ENCODE measurements around the gene COQ8B. TPM values are rescaled to one million over a fixed set of nuclear protein-coding genes. Genes with fewer than 3 reads are reported as not detected.

COQ8B gene
- total and polyA plus RNA-seq, 11 donors = 18.2 to 49.7 (median 27.8) TPM

DNA sequence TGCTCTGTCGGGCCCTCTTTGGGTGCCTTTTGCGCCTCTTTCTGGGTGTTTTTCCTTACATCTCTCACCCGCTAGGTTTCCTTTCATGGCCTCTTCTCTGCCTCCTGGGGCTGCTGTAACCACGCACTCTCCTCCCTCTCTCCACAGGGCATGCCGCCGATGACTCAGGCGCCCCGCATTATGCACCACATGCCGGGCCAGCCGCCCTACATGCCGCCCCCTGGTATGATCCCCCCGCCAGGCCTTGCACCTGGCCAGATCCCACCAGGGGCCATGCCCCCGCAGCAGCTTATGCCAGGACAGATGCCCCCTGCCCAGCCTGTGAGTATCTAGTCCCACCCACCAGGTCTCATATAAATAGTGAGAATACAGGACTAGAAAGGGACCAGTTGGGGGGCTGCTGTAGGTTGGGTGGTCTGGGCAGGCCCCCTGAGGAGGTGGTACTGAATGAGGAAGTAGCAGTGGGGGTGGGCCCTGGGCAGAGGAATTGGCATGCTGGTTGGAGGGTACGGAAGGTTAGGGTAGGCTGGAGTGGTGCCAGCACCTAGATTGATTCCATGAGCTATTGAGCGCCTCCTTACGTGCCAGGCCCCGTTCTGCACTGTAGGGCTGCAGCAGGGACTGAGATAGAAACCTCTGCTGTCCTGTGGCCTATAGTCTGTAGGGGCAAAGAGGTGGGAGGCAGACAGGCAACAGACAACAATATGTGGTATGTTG, 46.2 kb upstream of the COQ8B start:
- intact Hi-C loops (cut with DNase I) = no loop called here
- no peak for DNase-seq
- ATAC-seq = no peak
- Histone ChIP-seq H3K36me3 (peaks cover 2 to 94% (median 88%) of the 10 kb centered on the region in 9 donors), H3K27ac (no peak overlapping the region), H3K4me1 (peaks cover 0 to 9% (median 0%) of the 10 kb centered on the region in 12 donors), H3K4me3 (no peak overlapping the region), H3K27me3 (no peaks in the 10 kb centered on the region), H3K9me3 (no peaks in the 10 kb centered on the region)
- WGBS, 4 donors = 92 to 95% (median 94%) methylated on average over 17 of the region's 17 CpGs
- no peak for TF ChIP-seq POLR2A (IDR thresholded peaks at IDR 0.05)
- TF ChIP-seq, protein P1, sequence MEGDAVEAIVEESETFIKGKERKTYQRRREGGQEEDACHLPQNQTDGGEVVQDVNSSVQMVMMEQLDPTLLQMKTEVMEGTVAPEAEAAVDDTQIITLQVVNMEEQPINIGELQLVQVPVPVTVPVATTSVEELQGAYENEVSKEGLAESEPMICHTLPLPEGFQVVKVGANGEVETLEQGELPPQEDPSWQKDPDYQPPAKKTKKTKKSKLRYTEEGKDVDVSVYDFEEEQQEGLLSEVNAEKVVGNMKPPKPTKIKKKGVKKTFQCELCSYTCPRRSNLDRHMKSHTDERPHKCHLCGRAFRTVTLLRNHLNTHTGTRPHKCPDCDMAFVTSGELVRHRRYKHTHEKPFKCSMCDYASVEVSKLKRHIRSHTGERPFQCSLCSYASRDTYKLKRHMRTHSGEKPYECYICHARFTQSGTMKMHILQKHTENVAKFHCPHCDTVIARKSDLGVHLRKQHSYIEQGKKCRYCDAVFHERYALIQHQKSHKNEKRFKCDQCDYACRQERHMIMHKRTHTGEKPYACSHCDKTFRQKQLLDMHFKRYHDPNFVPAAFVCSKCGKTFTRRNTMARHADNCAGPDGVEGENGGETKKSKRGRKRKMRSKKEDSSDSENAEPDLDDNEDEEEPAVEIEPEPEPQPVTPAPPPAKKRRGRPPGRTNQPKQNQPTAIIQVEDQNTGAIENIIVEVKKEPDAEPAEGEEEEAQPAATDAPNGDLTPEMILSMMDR (IDR thresholded peaks at IDR 0.05) = no peak

DNA sequence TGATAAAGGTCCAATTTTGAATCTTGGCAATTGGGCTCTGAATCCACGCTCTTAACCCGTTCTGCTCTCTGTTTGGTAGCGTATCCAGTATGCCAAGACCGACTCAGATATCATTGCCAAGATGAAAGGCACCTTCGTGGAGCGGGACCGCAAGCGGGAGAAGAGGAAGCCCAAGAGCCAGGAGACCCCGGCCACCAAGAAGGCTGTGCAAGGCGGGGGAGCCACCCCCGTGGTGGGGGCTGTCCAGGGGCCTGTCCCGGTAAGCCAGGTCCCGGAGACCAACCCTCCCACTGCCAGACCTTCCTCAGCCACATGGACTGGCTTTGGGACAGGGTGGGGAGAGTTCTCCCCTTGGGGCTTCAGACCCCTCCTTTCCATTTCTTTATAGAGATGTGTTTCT, 42.7 kb upstream of the COQ8B start:
- Histone ChIP-seq H3K9me3 (no peaks in the 10 kb centered on the region), H3K4me3 (no peak overlapping the region), H3K36me3 (peaks cover 2 to 94% (median 87%) of the 10 kb centered on the region in 9 donors), H3K27me3 (no peaks in the 10 kb centered on the region), H3K27ac (no peak overlapping the region), H3K4me1 (peaks cover 0 to 39% (median 11%) of the 10 kb centered on the region in 12 donors)
- no peak for DNase-seq
- no peak for ATAC-seq
- TF ChIP-seq, protein P1 (IDR thresholded peaks at IDR 0.05) = no peak
- TF ChIP-seq POLR2A (IDR thresholded peaks at IDR 0.05) = no peak
- intact Hi-C loops (cut with DNase I) = loop anchor here in 1 of 10 donors (5.0 kb wide), 1 partner anchor 58 kb away; no protein-coding TSS in a partner anchor
- 90 to 95% (median 94%) methylated on average over 13 of the region's 13 CpGs for WGBS, 4 donors

DNA sequence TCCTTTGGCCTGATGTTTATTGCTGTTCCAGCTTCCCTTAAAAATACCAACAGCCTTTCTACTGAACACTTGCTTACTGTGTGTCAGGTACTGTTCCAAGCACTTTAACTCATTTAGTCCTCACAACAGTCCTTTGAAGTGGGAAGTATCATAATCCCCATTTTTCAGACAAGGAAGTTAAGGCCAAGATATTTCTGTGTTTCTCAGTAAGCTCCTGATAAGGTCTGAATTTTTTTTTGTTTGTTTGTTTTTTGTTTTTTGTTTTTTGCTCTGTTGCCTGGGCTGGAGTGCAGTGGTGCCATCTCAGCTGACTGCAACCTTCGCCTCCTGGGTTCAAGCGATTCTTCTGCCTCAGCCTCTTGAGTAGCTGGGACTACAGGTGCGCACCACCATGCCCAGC, 41.8 kb upstream of the COQ8B start:
- Histone ChIP-seq H3K27me3 (no peaks in the 10 kb centered on the region), H3K4me1 (peaks cover 0 to 47% (median 15%) of the 10 kb centered on the region in 12 donors), H3K36me3 (peaks cover 2 to 88% (median 78%) of the 10 kb centered on the region in 9 donors), H3K9me3 (no peaks in the 10 kb centered on the region), H3K27ac (no peak overlapping the region), H3K4me3 (no peak overlapping the region)
- no peak for DNase-seq
- no peak for ATAC-seq
- WGBS, 4 donors = 96 to 99% (median 97%) methylated on average over 3 of the region's 3 CpGs
- no peak for TF ChIP-seq POLR2A (IDR thresholded peaks at IDR 0.05)
- TF ChIP-seq, protein P1 (IDR thresholded peaks at IDR 0.05) = no peak
- intact Hi-C loops (cut with DNase I) = loop anchor here in 1 of 10 donors (5.0 kb wide), 1 partner anchor 59 kb away; no protein-coding TSS in a partner anchor

DNA sequence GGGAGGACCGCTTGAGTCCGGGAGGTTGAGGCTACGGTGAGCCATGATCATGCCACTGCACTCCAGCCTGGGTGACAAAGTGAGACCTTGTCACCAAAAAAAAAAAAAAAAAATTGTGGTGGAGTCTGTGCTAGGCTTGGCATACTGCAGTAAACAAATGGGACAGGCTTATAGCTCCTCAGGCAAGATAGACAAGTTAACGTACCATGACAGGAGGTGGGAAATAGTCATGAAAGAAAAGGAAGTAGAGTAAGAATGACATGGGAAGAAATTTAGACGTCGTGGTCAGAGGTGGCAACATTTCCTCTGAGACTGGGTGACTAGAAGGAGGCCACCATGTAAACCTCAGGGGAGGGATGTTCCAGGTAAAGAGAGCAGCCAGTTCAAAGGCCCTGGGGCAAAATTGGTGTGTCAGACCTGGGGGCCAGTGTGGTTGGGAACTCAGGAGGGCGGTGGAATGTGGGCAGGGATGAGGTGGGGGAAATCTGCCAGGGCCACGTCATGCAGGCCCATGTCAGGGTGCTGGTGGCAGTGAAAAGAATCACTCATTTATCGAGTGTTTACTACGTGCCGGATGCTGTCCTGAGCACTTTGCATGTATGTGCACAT, 39.9 kb upstream of the COQ8B start:
- H3K27me3 ChIP-seq = no peaks in the 10 kb centered on the region
- H3K4me3 ChIP-seq = no peak overlapping the region
- no peak overlapping the region for H3K27ac ChIP-seq
- H3K9me3 ChIP-seq = no peaks in the 10 kb centered on the region
- no peak for ATAC-seq
- TF ChIP-seq POLR2A (IDR thresholded peaks at IDR 0.05) = no peak
- TF ChIP-seq, protein P1 (IDR thresholded peaks at IDR 0.05) = no peak
- H3K36me3 ChIP-seq = peaks cover 0 to 69% (median 59%) of the 10 kb centered on the region in 9 donors
- peaks cover 0 to 65% (median 29%) of the 10 kb centered on the region in 12 donors for H3K4me1 ChIP-seq
- intact Hi-C loops (cut with DNase I) = loop anchor here in 1 of 10 donors (5.0 kb wide), 1 partner anchor 61 kb away; no protein-coding TSS in a partner anchor
- DNase-seq = no peak
- 80 to 87% (median 86%) methylated on average over 10 to 11 of the region's 11 CpGs for WGBS, 4 donors

All from heart left ventricle (tissue), 16 donors.